Activated gamma-delta T cell treated with Interleukin-2 at 50 U/mL for 16 hours (primary cell): ENCODE measurements around the gene USP53.
"Not testable (repeated sequence)": the region's sequence is repeated elsewhere in the genome, so short reads cannot be mapped to it uniquely, and the experiment has no call there.

Source experiments
- DNase-seq: peaks from one replicate; pipeline ENCODE4 v3.0.0-alpha.2; 2020

The USP53 gene

DNA sequence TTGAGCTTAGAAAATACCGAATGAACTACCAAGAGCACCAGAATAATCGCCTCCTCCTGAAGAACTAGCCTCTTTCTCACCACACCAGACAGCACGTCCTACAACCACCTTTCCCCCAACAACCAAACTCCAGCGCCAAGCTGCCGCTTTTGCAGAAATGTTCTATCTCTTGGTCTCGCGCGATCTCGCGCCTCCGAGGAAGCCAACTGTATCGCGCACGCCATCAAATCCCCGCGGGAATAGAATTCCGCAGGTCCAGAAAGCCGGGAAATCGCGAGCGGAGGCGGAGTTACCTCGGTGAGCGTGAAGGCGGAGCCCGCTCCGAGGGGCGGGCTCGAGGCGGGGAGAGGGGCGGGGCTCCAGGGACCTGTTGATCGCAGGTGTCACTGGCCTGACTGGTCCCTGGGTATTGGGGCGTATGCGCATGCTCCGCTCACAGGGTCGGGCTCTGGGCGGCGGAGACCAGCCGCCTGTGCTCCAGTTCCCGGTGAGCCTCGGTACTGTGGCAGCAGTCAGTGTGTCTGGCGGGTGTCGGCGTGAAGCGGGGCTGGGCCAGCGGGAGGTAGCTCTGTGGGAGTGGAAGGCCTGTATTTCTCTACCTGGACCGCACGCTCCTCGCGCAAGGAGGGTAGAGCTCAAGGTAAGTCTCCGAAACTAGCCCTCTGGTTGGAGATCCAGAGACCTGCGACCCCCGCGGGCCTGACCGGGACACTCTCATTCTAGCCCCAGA is at the start of gene USP53:
Gene USP53, plus strand, starts transcription at position 480 of the 730 bp plus-strand sequence. CDS start 27,047 bp downstream, outside the sequence.
- DNase-seq = peak; percentile 97

GRCh38 chr4:119165767-119166166 is 46.7 kb upstream of the USP53 start:
- DNase-seq = no peak

- no peak for DNase-seq
Measured at GRCh38 chr4:119170195-119170594, 42.3 kb upstream of the USP53 start.

DNA sequence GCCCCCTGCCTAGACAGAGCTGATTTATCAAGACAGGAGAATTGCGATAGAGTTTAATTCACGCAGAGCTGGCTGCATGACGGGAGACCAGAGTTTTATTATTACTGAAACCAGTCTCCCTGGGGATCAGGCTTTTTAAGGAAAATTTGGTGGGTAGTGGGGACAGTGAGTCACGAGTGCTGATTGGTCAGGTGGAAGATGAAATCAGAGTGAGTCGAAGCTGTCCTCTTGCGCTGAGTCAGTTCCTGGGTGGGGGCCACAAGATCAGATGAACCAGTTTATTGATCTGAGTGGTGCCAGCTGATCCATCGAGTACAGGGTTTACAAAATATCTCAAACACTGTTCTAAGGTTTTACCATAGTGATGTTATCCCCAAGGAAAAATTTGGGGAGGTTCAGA is 40.3 kb upstream of the USP53 start:
- DNase-seq = no peak

- not testable (repeated sequence) for DNase-seq
Measured at GRCh38 chr4:119173729-119174361, 38.7 kb upstream of the USP53 start.

DNA sequence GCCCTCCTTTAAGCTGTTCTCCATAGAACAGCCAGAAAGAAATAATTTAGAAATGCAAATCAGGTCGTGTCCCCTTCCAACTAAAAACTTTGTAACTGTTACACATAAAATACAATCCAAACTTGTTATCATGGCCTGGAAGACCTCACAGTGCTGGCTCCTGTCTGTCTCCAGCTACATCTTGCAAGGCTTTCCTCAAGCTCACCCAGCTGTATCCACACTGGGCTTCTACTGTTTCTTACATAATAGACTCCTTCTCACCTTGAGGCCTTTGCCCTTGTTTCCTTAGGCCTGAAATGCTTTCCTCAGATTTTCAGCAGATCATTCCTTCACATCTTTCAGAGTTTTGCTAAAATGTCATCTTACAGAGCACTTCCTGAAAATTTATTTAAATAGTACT is 33.5 kb upstream of the USP53 start:
- DNase-seq = no peak

GRCh38 chr4:119184128-119184527 is 28.4 kb upstream of the USP53 start:
- DNase-seq = no peak

GRCh38 chr4:119189638-119190037 is 22.9 kb upstream of the USP53 start:
- no peak for DNase-seq

DNA sequence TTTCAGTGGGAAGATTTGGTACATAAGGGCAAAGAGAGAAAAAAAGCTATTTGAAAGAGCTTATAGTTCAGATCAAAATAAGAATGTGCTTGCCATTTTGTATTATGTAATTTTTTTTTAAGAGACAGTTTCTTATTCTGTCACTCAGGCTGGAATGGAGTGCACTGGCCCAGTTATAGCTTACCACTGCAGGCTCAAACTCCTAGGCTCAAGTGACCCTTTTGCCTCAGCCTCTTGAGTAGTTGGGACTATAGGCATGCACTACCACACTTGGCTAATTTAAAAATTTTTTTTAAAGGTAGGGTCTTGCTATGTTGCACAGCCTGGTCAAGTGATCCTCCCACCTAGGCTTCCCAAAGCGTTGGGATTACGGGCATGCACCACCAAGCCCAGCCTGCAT is 22.2 kb upstream of the USP53 start:
- DNase-seq = no peak

DNA sequence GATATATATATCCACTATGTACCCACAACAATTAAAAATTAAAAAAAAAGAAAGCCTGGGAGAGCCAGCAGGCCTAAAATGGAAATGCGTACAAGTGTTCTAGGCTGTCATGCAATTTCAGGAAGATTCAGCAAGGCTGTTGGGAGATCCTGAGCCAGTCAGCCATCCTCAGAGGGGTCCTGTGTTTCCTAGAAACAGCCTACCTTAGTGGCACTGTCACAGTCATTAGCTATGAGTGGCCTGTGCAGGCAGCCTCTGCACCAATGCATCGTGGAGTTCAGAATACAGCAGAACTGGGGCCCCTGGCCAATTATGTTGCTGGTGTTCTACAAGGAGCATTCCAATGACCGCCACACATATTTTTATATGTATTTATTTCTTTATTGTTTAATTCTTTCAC is 21.0 kb upstream of the USP53 start:
- DNase-seq = no peak

- DNase-seq = no peak
Measured at GRCh38 chr4:119197772-119198212, 14.7 kb upstream of the USP53 start.

- no peak for DNase-seq
Measured at GRCh38 chr4:119204916-119205315, 7.6 kb upstream of the USP53 start.

DNA sequence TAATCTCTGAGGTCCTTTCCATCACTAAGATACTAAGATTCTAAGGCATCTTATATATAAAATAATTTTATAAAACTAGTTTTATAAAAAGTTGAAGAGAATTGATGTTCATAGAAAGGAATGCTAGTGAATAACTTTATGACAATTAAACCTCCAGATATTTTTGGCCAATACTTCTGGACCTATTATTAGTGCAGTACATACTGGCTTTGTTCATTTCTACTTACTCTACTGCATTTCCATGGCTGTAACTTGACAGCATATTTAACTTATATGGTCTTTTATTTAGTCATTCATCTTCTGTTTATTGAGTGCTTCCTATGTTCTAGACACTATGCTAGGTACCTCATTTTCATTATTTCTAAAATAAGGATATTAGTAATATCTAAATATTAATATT is 6.8 kb upstream of the USP53 start:
- no peak for DNase-seq

GRCh38 chr4:119206178-119206577 is 6.3 kb upstream of the USP53 start:
- DNase-seq = no peak

- no peak for DNase-seq
Measured at GRCh38 chr4:119207051-119207450, 5.5 kb upstream of the USP53 start.

- no peak for DNase-seq
Measured at GRCh38 chr4:119209077-119209476, 3.4 kb upstream of the USP53 start.

GRCh38 chr4:119209586-119209985 is 2.9 kb upstream of the USP53 start:
- no peak for DNase-seq

- DNase-seq = no peak
Measured at GRCh38 chr4:119210775-119211174, 1.7 kb upstream of the USP53 start.

- DNase-seq = no peak
Measured at GRCh38 chr4:119211867-119212233, 663 bp upstream of the USP53 start.

GRCh38 chr4:119212964-119213606 is 572 bp downstream of the USP53 start:
- DNase-seq = peak; percentile 45

- DNase-seq = no peak
Measured at GRCh38 chr4:119218093-119218492, 5.6 kb downstream of the USP53 start.

DNA sequence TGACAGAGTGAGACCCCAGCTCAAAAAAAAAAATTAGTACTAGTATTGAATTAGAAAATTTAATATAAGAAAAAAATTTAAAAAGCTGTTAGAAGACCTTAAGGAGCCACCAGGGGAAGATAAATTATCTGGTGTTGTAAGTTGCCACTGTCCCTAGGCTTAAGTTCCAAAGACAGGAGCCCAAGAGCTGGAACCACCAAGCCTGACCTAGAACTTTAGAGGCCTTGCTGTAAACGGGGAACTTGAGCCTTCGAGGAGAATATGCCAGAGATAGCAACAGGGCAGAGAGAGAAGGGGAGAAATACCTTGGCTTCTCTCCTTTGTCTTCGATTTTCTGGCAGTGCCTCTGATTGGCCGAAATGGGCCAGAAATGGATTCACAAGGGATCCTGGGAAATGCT is 8.9 kb downstream of the USP53 start:
- DNase-seq = no peak

GRCh38 chr4:119227690-119228089 is 15.2 kb downstream of the USP53 start:
- DNase-seq = no peak

GRCh38 chr4:119228406-119228805 is 15.9 kb downstream of the USP53 start:
- DNase-seq = no peak
